KMS-11 (cell line): ENCODE measurements around the gene UQCRC1.

Experiments
- H2AFZ ChIP-seq: fragments of 200-600 bp; sonication (generic); 2 replicates; pipeline ENCODE4 v1.6.1; 2016; ENCODE audit warnings: antibody characterized with exemption, mixed run types, low read depth
- H3K27ac ChIP-seq: fragments of 200-600 bp; sonication (generic); 2 replicates; pipeline ENCODE4 v1.6.1; 2016; ENCODE audit warnings: mild to moderate bottlenecking, mixed run types
- H3K27me3 ChIP-seq: fragments of 200-600 bp; sonication (generic); 2 replicates; pipeline ENCODE4 v1.6.1; 2017; ENCODE audit warnings: mild to moderate bottlenecking, low read depth, mixed run types, moderate library complexity; ENCODE audit not compliant: insufficient read depth
- H3K36me3 ChIP-seq: fragments of 200-600 bp; sonication (generic); 2 replicates; pipeline ENCODE4 v1.6.1; 2017; ENCODE audit warnings: mild to moderate bottlenecking, mixed run types; ENCODE audit not compliant: insufficient read depth
- H3K4me1 ChIP-seq: fragments of 200-600 bp; sonication (generic); 2 replicates; pipeline ENCODE4 v1.6.1; 2016; ENCODE audit warnings: mild to moderate bottlenecking, low read depth, mixed run types; ENCODE audit not compliant: poor library complexity, severe bottlenecking
- H3K4me2 ChIP-seq: fragments of 200-600 bp; sonication (generic); 2 replicates; pipeline ENCODE4 v1.7.0; 2016; ENCODE audit warnings: mild to moderate bottlenecking, mixed run types
- H3K4me3 ChIP-seq: fragments of 200-600 bp; sonication (generic); IDR thresholded peaks from 2 replicates; pipeline ENCODE4 v1.6.1; 2017; ENCODE audit warnings: low read depth, low read length, mixed read lengths; ENCODE audit not compliant: insufficient read depth
- H3K79me2 ChIP-seq: fragments of 200-600 bp; sonication (generic); 2 replicates; pipeline ENCODE4 v1.6.1; 2016; ENCODE audit warnings: low read depth, mixed run types; ENCODE audit not compliant: insufficient read depth
- H3K9ac ChIP-seq: fragments of 200-600 bp; sonication (generic); 2 replicates; pipeline ENCODE4 v1.6.1; 2016; ENCODE audit warnings: mild to moderate bottlenecking, mixed run types
- H4K20me1 ChIP-seq: fragments of 200-600 bp; sonication (generic); 2 replicates; pipeline ENCODE4 v1.6.1; 2016; ENCODE audit warnings: mild to moderate bottlenecking, mixed run types; ENCODE audit not compliant: insufficient read depth
- CTCF ChIP-seq: fragments of 200-600 bp; sonication (generic); conservative IDR thresholded peaks from 2 replicates; pipeline ENCODE4 v1.6.1; 2017; ENCODE audit warnings: low read depth, mild to moderate bottlenecking, antibody characterized with exemption, low read length, moderate library complexity, mixed read lengths

The UQCRC1 gene

GRCh38 chr3:48621461-48621869 is 12.0 kb upstream of the UQCRC1 start, which contains the start of gene TMEM89:
Gene TMEM89 (minus strand): TSS chr3:48621769. CDS start chr3:48621756, 13 bp downstream.
- Histone ChIP-seq H3K4me1 (no peaks in the 10 kb centered on the region), H3K36me3 (no peaks in the 10 kb centered on the region), H3K79me2 (no peaks in the 10 kb centered on the region), H2AFZ (no peak within 1 kb of the TSS), H3K27ac (no peak within 1 kb of the TSS), H3K4me3 (no peak within 1 kb of the TSS), H3K27me3 (no peaks in the 10 kb centered on the region), H3K9ac (no peak within 1 kb of the TSS), H3K4me2 (no peak within 1 kb of the TSS), H4K20me1 (no peaks in the 10 kb centered on the region)
- TF ChIP-seq CTCF = no peak

- no peak overlapping the region for H3K9ac ChIP-seq
- H3K4me2 ChIP-seq = no peak overlapping the region
- no peaks in the 10 kb centered on the region for H3K4me1 ChIP-seq
- H3K27me3 ChIP-seq = no peaks in the 10 kb centered on the region
- H3K27ac ChIP-seq = no peak overlapping the region
- TF ChIP-seq CTCF = no peak
- no peaks in the 10 kb centered on the region for H3K36me3 ChIP-seq
- no peaks in the 10 kb centered on the region for H3K79me2 ChIP-seq
- H3K4me3 ChIP-seq = no peak overlapping the region
- H4K20me1 ChIP-seq = no peaks in the 10 kb centered on the region
- H2AFZ ChIP-seq = no peak overlapping the region
These were observed 10.4 kb upstream of the UQCRC1 start for GRCh38 chr3:48619541-48620524.

- Histone ChIP-seq H3K4me1 (no peaks in the 10 kb centered on the region), H3K27me3 (no peaks in the 10 kb centered on the region), H4K20me1 (no peaks in the 10 kb centered on the region), H3K4me3 (no peak overlapping the region), H2AFZ (no peak overlapping the region), H3K9ac (no peak overlapping the region), H3K27ac (no peak overlapping the region), H3K4me2 (no peak overlapping the region), H3K79me2 (no peaks in the 10 kb centered on the region), H3K36me3 (no peaks in the 10 kb centered on the region)
- TF ChIP-seq CTCF = no peak
These were observed 8.1 kb upstream of the UQCRC1 start for GRCh38 chr3:48617559-48617958.

GRCh38 chr3:48614044-48614443 is 4.6 kb upstream of the UQCRC1 start:
- H4K20me1 ChIP-seq = no peaks in the 10 kb centered on the region
- no peak overlapping the region for H3K27ac ChIP-seq
- no peaks in the 10 kb centered on the region for H3K36me3 ChIP-seq
- no peak overlapping the region for H3K4me3 ChIP-seq
- H3K27me3 ChIP-seq = no peaks in the 10 kb centered on the region
- no peak overlapping the region for H3K4me2 ChIP-seq
- H3K4me1 ChIP-seq = no peaks in the 10 kb centered on the region
- H3K9ac ChIP-seq = no peak overlapping the region
- TF ChIP-seq CTCF = no peak
- H3K79me2 ChIP-seq = no peaks in the 10 kb centered on the region; the same call in 1 of the 2 replicates
- H2AFZ ChIP-seq = no peak overlapping the region
